HL-60/S4 treated with phorbol 12-myristate 13-acetate at 8.2 ng/mL for 4 days and 3 days (cell line): ENCODE results near the gene CPAMD8.

Source experiments
- in situ Hi-C: fragments of 300-500 bp; cut with MboI; formaldehyde crosslinking; loops from 2 replicates; pipeline ENCODE4 v1.15.0; 2022; ENCODE audit warnings: low sequenced_read_pairs

Gene CPAMD8

GRCh38 chr19:16849168-16849567, 177.4 kb downstream of the CPAMD8 start:
- in situ Hi-C loops, result no loop called here

GRCh38 chr19:16847430-16847829, 179.2 kb downstream of the CPAMD8 start:
- in situ Hi-C loops, result no loop called here

- in situ Hi-C loops, result no loop called here
These were observed 179.7 kb downstream of the CPAMD8 start for GRCh38 chr19:16846901-16847300.
